GM06990 (cell line): ENCODE results near the gene CZIB.
A peak's percentile ranks its signal among the peaks of the same experiment; 100 is the strongest.

ENCODE experiments used
- DNase-seq: peaks from one replicate; pipeline ENCODE4 v3.0.0-alpha.2; 2011; ENCODE audit not compliant: insufficient read length; ENCODE audit errors: extremely low read depth
- H3K27me3 ChIP-seq: replicated peaks from 2 replicates; pipeline ENCODE4 v1.6.0; 2011; ENCODE audit warnings: low read length; ENCODE audit not compliant: control insufficient read depth, insufficient read depth
- H3K36me3 ChIP-seq: 2 replicates; pipeline ENCODE4 v1.5.1; 2011; ENCODE audit warnings: low read length; ENCODE audit not compliant: control insufficient read depth, insufficient read depth
- H3K4me3 ChIP-seq: replicated peaks from 2 replicates; pipeline ENCODE4 v1.5.1; 2011; ENCODE audit warnings: low read depth, mild to moderate bottlenecking, control low read depth, low read length
- CTCF ChIP-seq: IDR thresholded peaks from 2 replicates; pipeline ENCODE4 v1.5.1; 2011; ENCODE audit warnings: low read length, control low read depth, mild to moderate bottlenecking, inconsistent platforms; ENCODE audit not compliant: insufficient read depth, poor library complexity, severe bottlenecking

CZIB gene

GRCh38 chr1:53220171-53220961 lies at the start of gene CZIB:
Gene CZIB, minus strand, starts transcription at chr1:53220634. Its CDS starts 59 bp downstream, at chr1:53220575.
- H3K4me3 ChIP-seq, result peak within 1 kb of the TSS; percentile 92
- DNase-seq, result peak; percentile 96
- no peak for TF ChIP-seq CTCF
- no peaks in the 10 kb centered on the region for H3K27me3 ChIP-seq
- peaks cover 5% of the 10 kb centered on the region for H3K36me3 ChIP-seq

GRCh38 chr1:53270107-53270506 lies 49.7 kb upstream of the CZIB start:
- no peak for DNase-seq
- Histone ChIP-seq H3K36me3 (peaks cover 30% of the 10 kb centered on the region), H3K27me3 (no peaks in the 10 kb centered on the region), H3K4me3 (no peak overlapping the region)
- no peak for TF ChIP-seq CTCF

- TF ChIP-seq CTCF, result no peak
- no peak overlapping the region for H3K4me3 ChIP-seq
- DNase-seq, result no peak
- H3K27me3 ChIP-seq, result no peaks in the 10 kb centered on the region
- peaks cover 28% of the 10 kb centered on the region for H3K36me3 ChIP-seq
Measured at GRCh38 chr1:53267761-53268160, 47.3 kb upstream of the CZIB start.

GRCh38 chr1:53266038-53266437 lies 45.6 kb upstream of the CZIB start:
- H3K36me3 ChIP-seq, result peaks cover 28% of the 10 kb centered on the region
- no peak for TF ChIP-seq CTCF
- no peak overlapping the region for H3K4me3 ChIP-seq
- DNase-seq, result no peak
- no peaks in the 10 kb centered on the region for H3K27me3 ChIP-seq

- DNase-seq, result no peak
- no peak for TF ChIP-seq CTCF
- H3K36me3 ChIP-seq, result peaks cover 27% of the 10 kb centered on the region
- no peak overlapping the region for H3K4me3 ChIP-seq
- no peaks in the 10 kb centered on the region for H3K27me3 ChIP-seq
Measured at GRCh38 chr1:53265581-53265980, 45.1 kb upstream of the CZIB start.
